Fibroblast of the conjunctiva (primary cell): Measurements from ENCODE around the gene PILRA.

Source experiments
- DNase-seq: peaks from one replicate; pipeline ENCODE4 v3.0.0-alpha.2; 2010; ENCODE audit warnings: low read depth

PILRA gene

DNA sequence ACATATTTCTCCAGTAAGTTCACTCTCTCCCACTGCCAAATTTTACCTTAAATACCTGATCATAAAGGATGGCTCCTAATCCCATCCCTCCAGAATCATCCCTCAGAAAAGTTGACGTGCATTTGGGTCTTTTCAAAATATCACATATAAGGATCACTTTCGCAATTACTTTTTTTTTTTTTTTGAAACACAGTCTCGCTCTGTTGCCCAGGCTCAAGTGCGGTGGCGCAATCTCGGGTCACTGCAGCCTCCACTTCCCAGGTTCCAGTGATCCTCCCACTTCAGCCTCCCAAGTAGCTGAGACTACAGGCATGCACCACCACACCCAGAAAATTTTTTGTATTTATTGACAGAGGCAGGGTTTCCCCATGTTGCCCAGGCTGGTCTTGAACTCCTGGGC is 37.8 kb downstream of the PILRA start:
- no peak for DNase-seq

DNA sequence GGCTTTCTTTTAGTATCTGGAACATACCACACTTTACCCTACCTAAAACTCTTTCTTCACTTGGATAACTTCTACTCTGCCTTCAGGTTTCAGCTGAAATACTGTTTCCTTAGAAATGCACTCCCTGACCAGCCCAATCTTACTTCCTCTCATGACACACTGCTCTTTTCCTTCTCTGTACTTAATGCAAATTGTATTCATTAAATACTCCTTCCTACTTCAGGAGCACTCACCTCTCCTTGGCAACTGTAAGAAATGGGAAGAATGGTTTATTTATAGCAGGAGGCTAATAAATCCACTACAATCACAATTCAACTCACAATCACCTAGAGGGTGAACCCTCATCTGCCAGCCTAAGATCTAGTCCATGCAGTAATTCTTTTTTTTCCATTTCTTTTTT is 40.1 kb downstream of the PILRA start:
- DNase-seq, result no peak

DNA sequence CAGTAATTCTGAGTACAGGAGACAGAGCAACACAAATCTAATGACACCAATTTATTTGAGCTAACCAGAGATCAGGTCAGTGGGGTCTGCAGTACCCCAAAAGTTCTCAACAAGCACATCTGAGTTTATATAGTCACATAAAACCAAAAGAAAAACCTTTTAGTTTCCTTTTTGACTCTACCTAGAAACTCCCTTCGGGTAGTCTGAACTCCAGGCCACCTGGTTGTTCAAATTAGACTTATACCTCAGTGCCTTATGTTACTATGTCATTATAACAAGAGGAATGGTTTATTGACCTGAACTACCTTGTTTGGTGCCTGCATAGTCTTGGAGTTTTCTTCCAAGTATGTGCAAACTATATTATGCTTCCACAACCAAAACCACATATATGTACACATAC is 40.6 kb downstream of the PILRA start:
- DNase-seq, result no peak

DNA sequence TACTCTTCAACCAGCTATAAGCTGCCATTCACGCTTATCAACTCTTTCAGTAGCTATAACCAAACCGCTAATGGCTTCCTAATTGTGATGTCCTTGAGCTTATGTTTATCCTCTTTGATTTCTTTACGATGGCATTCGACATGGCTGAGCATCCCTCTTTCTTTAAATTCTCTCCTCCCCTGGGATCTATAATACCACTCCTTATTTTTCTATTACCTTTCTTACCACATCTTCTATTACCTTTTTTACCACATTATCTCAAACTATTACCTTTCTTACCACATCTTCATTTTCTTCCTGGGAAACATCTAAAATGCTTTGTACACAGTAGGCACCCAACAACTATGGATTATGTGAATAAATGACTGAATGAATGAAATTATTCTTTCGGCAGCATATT is 42.2 kb downstream of the PILRA start:
- DNase-seq, result no peak

DNA sequence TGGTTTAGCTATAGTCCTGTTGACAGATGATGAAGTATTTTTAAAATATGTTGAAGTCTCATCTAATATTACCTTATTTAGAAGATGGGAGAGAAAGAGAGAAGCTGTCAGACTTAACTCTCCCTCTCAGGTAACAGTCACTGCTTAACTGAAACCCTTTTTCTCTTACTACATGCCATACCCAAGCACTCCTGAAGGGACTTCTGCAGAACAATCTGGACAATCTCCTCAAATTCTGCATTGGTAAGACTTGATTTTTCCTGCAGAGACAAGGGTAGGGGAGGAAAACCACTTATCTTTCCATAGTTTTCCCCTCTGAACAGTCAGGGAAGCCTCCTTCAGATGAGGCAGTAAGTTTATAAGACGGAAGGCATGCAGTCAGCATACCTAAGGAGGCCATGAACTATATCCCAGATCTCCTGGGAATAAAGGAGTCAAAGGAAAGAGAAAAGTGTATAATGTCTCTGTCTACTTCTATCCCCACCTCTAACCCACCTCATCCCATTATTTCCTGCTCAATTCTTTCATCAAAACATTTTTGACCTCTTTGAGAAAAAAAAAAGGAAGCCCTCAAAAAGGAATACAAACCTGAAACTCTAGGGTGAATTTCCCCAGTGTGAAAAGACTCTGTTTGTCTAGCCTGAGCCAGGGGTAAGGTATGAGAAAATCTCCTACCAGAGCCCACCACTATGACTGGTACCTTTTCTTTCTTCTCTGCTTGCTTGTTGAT is 45.8 kb downstream of the PILRA start:
- DNase-seq, result no peak

DNA sequence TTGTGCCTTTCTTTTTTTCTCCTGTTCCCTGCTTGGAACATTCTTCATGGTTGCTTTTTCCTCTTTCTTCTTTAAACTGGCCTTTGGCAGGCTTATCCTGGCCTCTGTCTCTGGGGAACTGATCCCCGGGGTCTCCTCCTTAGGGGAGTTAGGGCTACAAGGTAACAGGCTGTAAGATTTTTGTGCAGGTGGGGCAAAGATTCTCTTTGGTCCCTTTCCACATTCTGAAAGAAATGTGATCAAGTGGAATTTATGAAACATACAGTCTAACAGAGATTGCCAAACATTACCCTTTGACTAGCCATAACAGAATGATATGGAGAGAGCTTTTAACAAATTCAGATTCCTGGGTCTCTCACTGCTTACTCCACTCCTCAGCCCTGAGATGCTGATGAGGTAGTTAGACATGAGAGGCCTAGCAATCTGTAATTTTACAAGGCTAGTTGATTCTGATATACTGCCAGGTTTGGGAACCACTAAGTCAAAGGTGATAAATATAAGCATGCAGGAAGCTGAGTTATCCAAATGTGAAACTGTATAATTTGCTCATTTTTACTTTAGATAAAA is 46.5 kb downstream of the PILRA start:
- DNase-seq, result no peak

DNA sequence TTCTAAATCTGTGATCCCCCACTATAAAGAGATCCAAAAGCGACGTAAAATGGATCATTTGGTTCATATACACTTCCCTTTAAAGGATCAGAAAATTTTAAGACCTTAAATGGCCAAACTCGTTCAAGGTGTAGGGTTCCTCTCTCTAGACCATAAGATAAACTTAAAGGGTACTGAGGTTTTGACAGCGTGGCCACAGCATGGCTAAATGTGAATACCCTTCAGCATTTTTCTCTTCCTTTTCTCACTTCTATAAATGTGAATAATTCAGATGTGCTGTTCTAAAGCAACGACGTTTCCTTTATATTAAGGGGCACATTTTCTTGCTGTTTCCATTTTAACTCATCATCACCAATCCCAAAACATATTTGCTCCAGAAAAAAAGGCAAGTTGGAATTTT is 50.0 kb downstream of the PILRA start:
- DNase-seq, result no peak

DNA sequence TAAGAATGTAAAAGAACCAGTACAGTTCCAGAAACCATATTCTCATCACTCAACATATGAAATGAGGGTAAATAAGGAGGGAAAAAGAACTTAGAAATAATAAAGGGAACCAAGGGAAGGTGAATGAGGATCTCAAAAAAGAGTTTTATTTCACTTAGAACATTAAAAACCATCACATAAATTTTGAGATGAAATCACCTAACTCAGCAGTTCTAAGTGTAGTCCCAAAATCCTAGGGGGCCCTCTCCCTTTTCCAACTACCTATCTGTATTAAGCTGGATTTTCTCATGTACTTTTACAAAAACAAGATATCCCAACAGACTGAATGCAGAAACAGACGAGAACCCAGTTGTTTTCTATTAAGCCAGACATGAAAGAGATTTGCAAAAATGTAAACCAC is 52.1 kb downstream of the PILRA start:
- no peak for DNase-seq

DNA sequence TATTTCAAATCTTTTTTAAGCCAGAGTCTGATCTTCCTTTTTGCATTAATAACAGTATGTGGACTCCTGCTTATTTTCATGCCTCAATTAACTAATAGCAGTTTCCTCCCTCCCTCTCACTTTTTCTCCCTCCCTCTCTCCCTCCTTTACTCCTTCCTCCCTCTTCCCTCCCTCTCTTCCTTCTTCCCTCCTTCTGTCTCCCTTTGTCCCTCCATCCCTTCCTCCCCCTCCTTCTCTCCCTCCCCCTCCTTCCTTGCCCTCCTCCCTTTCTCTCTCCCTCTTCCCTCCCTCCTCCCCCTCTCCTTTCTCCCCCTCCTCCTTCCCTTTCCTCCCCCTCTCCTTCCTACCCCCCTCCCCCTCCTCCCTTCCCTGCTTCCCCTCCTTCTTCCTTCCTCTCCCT is 53.2 kb downstream of the PILRA start:
- DNase-seq, result no peak

DNA sequence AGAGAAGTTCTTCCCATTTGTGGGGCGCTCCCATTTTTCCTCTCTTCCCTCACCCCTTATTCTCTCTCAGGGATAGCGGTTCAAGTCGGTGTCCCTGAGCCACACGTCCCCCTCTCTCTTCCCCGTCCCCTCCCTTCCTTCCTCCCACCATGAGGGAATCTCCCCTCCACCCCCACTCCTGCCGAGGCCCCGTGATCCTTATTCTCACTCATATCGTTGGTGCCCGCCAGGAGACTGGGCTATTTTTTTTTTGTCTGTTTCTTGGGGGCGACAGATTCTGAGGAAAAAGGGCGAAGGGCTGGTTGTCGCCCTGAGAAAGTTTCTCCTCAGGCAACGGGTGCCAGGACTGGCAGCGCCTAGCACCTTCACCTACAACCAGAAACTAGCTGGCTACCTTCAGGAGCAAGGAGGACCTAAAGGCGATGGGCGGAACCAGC is 54.5 kb downstream of the PILRA start:
- no peak for DNase-seq

DNA sequence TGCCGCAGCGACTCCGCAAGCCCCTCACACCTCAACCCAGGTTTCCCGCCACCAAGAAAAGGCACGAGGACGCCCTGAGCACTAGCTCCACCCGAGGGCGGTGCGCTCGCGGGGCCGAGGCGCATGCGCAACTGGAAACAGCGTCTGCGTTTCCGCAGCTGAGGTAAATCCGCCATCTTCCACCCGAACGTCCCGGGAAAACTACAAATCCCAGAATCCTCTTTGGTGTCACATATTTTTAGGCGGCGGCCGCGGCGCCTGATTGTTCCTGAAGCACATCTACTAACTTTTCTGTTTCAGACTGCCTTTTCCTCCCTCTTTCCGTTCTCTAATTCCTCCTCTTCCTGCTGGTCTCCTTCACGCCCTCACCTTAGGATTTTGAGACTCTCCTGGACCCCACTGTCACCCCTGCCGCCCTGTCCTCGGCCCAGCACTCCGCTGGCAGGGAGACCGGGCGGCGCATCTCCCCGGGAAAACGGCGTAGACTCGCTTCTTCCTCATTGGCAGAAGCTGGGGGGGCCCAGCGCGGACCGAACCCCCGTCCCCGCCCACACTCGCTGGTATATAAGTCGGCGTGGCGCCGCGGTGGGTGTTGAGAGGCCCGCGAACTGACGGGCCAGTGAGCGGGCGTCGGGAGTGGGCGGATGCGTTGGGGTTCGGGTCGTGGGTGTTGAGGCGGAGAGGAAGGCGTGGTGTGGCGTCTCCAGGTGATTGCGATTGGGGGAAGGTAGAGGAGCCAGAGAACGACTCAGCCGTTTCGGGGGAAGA is 55.1 kb downstream of the PILRA start, which contains the start of gene ZCWPW1:
Gene ZCWPW1, minus strand, starts transcription at position 505 of the 768 bp plus-strand sequence. CDS start 8,054 bp downstream, outside the sequence.
- peak; percentile 97 for DNase-seq

DNA sequence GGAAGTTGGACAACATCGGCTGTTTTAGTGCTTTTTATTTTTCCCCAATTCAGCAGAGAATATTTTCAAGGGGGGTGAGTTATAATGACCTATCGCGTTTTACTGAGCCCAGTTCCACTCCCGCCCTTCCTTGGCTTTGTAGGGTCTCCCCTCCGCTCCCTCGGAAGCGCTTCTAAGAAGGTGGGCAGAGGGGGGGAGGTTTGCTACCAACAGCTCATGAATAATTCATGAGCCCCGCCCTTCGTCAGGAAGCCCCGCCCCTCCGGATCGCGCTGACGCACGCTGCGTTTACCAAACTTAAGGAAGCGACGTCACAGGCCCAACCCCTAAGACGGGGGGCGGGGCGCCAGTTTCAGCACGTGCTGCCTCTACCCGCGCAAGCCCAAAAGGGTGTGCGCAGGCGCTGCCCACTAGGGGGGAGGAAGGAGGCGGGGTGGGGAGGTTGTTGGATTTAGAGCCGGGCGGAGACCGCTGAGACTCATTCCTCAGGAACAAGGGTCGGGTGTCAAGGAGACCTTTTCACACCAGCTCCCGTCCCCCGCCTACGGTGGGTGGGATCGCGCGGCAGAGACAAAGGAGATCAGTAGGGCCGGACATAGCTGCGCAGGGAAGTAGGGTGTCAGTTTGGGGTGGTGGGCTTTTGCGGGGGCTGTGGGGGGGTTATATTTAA is 55.8 kb downstream of the PILRA start:
- DNase-seq, result peak; percentile 100

DNA sequence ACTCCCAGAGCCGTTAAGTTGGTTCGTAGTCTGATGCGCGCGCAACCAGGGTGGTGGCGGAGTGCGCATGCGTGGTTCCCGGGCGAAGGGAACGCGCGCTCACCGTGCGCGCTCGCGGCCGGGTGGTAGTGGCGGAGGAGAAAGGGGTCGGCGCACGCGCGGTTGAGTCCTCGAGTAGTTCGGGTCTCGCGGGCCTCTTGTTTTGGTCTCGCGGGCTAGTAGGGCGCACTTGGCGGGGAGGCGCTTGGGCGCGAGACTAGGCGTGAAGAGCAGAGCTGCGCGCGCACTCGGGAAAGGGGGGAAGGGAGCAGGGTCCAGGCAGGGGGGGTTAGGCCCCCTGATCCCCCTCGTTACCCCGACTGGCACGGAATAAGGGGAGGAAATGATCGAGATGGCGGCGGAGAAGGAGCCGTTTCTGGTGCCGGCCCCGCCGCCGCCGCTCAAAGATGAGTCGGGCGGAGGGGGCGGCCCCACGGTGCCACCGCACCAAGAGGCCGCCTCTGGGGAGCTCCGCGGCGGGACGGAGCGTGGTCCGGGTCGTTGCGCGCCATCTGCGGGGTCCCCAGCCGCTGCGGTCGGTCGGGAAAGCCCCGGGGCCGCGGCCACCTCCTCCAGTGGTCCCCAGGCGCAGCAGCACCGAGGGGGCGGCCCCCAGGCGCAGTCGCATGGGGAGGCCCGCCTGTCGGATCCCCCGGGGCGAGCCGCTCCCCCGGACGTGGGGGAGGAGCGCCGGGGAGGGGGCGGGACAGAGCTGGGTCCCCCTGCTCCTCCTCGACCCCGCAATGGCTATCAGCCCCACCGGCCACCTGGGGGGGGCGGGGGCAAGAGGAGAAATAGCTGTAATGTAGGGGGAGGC is 56.6 kb downstream of the PILRA start, which contains the start of gene MEPCE:
Gene MEPCE, plus strand, starts transcription at position 195 of the 856 bp plus-strand sequence. Its CDS starts 188 bp downstream, at position 383.
- peak; percentile 95 for DNase-seq

DNA sequence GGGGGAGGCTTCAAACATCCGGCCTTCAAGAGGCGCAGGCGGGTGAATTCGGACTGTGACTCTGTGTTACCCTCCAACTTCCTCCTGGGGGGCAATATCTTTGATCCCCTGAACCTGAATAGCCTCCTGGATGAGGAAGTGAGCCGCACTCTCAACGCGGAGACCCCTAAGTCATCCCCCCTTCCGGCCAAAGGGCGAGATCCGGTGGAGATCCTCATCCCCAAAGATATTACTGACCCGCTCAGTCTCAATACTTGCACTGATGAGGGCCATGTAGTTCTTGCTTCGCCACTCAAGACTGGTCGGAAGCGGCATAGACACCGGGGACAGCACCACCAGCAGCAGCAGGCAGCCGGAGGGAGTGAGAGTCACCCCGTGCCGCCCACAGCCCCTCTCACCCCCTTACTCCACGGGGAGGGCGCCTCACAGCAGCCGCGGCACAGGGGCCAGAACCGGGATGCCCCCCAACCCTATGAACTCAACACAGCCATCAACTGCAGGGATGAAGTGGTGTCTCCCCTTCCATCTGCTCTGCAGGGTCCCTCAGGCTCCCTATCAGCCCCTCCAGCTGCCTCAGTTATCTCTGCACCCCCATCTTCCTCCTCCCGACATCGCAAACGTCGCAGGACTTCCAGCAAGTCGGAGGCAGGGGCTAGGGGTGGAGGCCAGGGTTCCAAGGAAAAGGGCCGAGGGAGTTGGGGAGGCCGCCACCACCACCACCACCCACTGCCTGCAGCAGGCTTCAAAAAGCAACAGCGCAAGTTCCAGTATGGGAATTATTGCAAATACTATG is 57.4 kb downstream of the PILRA start:
- DNase-seq, result no peak

DNA sequence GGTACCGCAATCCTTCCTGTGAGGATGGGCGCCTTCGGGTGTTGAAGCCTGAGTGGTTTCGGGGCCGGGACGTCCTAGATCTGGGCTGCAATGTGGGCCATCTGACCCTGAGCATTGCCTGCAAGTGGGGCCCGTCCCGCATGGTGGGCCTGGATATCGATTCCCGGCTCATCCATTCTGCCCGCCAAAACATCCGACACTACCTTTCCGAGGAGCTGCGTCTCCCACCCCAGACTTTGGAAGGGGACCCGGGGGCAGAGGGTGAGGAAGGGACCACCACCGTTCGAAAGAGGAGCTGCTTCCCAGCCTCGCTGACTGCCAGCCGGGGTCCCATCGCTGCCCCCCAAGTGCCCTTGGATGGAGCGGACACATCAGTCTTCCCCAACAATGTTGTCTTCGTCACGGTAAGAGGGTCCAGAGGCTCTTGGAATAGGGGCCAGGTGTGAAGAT is 58.0 kb downstream of the PILRA start:
- DNase-seq, result no peak

DNA sequence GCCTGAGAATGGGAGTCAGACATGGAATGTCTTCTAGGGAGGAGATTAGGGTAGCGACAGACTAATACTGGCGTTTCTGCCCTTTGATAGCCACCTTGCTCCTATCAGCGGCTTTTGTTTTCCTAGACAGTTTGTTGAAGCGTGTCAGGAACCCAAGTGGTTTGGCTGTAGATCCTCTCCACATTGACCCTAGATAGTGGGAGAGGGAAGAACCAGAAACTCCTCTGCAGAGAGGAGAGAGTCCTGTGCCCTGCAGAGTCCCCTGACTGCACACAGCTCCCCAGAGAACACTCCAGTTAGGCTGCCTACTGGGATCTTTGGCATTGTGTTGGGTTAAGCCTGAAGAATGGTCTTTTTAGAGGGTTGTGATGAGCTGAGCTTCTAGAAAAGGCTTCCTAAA is 58.8 kb downstream of the PILRA start:
- DNase-seq, result no peak

DNA sequence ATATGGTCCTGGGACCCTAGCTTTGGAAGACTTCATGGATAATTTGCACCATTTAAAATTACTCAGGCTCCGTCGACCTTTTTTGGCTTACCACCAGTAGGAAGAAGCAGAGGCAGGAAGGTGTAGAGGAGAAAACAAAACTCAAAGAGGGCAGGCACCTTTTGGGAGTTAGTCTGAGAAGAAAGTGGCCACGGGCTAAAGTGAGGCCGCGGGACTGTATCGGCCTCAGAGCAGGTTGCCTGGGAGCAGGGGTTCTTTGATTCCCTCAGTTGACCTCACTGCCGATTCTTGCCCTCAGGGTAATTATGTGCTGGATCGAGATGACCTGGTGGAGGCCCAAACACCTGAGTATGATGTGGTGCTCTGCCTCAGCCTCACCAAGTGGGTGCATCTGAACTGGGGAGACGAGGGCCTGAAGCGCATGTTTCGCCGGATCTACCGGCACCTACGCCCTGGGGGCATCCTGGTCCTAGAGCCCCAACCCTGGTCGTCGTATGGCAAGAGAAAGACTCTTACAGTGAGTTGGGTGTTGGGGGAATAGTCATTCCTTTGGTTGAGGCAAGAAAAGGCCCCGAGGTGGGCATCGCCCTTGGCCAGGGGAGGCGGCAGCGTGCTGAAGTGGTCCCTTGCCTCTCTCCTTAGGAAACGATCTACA is 59.5 kb downstream of the PILRA start:
- DNase-seq, result no peak

DNA sequence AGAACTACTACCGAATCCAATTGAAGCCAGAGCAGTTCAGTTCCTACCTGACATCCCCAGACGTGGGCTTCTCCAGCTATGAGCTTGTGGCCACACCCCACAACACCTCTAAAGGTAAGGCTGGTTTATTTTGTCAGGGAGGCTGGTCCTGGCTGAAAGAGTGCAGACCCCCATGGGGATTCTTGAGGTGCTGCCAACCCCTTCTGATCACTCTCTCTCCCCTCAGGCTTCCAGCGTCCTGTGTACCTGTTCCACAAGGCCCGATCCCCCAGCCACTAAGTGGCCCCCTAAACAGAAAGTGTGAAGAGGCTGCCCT is 59.9 kb downstream of the PILRA start:
- DNase-seq, result no peak

DNA sequence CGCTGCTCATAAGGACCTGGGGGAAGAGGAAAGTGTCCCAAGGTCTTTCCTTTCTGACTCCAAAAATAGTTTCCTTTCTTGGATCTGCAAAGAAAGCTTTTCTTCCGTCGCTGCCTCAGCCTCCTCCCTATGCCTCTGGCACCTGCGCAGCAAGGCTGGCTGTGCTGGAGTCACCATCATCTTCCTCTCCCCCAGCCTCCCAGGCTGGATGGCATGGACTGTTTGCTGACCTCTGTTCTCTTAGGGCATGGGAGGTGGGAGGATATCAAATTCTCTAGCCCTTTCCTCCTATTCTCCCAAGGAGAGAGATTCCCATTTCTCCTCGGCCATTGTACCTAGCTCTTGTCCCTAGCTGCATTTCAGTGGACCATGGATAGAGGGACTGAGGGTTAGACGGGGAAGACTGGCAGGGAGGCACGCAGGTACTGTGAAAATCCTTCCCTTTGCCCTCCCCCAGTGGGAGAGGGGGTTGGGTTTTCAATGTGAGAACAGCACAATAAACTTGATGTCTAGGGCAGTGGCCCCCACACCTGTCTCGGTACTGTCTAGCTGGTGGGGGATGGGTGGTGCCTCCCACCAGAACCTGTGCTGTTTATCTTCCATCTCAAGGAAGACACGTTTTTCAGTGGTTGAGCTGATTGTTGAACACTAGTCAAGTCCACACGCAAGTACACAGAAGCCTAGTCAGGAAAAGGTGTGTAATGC is 60.5 kb downstream of the PILRA start:
- no peak for DNase-seq
